ENCODE measurements around the gene GABARAP.
A peak's percentile ranks its signal among the peaks of the same experiment; 100 is the strongest.

The GABARAP gene

DNA sequence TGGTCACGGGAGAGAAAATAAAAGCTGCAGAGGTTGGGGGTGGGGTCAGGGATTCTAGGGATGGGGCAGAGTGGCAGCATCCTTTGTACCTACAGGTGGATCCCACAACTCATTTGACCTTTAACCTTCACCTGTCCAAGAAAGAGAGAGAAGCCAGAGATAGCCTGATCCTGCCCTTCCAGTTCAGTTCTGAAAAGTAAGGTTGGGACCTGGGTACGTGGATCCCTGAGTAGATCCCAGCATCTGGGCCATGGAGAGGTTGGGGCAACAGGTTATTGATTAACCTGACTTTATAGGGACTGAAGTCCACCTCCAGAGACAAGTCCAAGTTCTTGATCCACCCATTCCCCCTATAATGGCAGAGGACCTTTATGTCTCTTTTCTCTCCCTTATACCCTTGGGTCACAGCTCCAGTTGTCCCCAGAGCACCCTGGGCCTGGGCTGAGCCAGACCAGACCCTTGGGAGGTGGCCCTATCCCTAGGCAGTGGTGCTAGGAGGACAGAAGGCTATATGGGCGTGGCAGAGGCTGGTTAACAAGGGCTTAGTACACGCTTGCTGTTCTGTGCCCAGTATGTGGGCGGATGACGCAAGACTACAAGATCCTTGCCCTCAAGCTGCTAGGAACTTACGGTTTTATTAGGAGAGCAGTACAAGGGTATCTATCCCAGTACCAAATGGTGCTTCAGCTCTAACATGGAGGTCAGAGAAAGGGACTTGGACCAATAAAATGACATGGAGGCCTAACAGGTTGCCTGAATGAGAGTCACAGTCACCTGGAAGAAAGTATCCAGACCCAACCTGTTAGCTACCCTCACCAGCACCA lies 16.7 kb upstream of the GABARAP start:
- peaks cover 43% of the 10 kb centered on the region for H3K27me3 ChIP-seq
- H3K4me1 ChIP-seq (ENCODE audit: control insufficient read depth in 1 of 2, insufficient read depth in 1 of 2, low read depth in 1 of 2, low read length in 1 of 2): peaks cover 27 to 31% of the 10 kb centered on the region in 2 experiments
- no peaks in the 10 kb centered on the region for H3K9me3 ChIP-seq
- TF ChIP-seq, protein P1, sequence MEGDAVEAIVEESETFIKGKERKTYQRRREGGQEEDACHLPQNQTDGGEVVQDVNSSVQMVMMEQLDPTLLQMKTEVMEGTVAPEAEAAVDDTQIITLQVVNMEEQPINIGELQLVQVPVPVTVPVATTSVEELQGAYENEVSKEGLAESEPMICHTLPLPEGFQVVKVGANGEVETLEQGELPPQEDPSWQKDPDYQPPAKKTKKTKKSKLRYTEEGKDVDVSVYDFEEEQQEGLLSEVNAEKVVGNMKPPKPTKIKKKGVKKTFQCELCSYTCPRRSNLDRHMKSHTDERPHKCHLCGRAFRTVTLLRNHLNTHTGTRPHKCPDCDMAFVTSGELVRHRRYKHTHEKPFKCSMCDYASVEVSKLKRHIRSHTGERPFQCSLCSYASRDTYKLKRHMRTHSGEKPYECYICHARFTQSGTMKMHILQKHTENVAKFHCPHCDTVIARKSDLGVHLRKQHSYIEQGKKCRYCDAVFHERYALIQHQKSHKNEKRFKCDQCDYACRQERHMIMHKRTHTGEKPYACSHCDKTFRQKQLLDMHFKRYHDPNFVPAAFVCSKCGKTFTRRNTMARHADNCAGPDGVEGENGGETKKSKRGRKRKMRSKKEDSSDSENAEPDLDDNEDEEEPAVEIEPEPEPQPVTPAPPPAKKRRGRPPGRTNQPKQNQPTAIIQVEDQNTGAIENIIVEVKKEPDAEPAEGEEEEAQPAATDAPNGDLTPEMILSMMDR (IDR thresholded peaks at IDR 0.05): no peak
- no peak overlapping the region for H3K4me3 ChIP-seq (ENCODE audit: low read depth in 1 of 2, low read length in 1 of 2)
- no peak overlapping the region for H3K27ac ChIP-seq
- peaks cover 22% of the 10 kb centered on the region for H3K36me3 ChIP-seq

DNA sequence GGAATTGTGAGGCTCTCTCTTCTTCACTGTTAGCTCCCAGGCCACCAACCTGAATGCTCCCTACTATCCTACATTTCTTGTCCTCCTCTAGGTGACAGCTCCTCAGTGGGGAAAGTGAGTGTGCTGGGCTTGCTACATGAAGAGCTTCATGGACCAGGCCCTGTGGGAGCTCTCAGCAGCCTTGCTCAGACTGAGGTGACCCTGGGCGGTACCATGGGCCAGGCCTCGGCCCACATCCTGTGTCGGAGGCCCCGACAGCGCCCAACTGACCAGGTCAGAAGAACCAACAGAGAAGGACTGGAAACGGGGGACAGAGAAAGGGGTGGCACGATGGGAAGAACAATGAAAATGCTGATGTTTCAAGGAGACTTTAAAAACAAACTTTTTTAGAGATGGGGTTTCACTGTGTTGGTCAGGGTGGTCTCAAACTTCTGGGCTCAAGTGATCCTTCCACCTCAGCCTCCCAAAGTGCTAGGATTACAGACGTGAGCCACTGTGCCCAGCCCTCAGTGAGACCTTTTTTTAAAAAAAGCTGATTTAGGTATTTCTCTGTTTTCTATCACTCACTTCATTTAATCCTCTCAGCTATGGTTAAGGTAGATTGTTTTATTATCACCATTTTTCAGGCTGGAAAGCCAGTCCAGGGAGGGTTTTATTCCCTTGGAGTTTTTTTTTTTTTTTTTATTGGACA lies 14.7 kb upstream of the GABARAP start:
- Histone ChIP-seq H3K27me3 (peaks cover 23% of the 10 kb centered on the region), H3K9me3 (no peaks in the 10 kb centered on the region), H3K4me1 (ENCODE audit: control insufficient read depth in 1 of 2, insufficient read depth in 1 of 2, low read depth in 1 of 2, low read length in 1 of 2) (peaks cover 21 to 22% of the 10 kb centered on the region in 2 experiments), H3K36me3 (peaks cover 22% of the 10 kb centered on the region), H3K27ac (no peak overlapping the region), H3K4me3 (ENCODE audit: low read depth in 1 of 2, low read length in 1 of 2) (no peak overlapping the region)
- TF ChIP-seq, protein P1 (IDR thresholded peaks at IDR 0.05): no peak

DNA sequence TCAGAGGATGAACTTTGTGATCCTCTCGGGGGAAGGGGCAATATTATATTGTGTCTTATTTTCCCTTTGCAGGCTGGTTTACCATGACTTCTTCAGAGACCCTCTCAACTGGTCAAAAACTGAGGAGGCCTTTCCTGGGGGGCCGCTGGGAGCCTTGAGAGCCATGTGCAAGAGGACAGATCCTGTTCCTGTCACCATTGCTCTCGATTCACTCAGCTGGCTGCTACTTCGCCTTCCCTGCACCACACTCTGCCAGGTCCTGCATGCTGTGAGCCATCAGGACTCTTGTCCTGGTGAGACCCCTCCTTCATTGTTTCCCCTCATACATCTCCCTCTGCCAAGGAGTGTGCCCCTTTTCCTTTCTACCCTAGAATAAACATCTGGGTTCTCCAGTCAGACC lies 12.3 kb upstream of the GABARAP start:
- Histone ChIP-seq H3K4me1 (ENCODE audit: control insufficient read depth in 1 of 2, insufficient read depth in 1 of 2, low read depth in 1 of 2, low read length in 1 of 2) (peaks cover 24 to 26% of the 10 kb centered on the region in 2 experiments), H3K9me3 (no peaks in the 10 kb centered on the region), H3K27ac (no peak overlapping the region), H3K4me3 (ENCODE audit: low read depth in 1 of 2, low read length in 1 of 2) (no peak overlapping the region), H3K27me3 (no peaks in the 10 kb centered on the region), H3K36me3 (peaks cover 22% of the 10 kb centered on the region)
- TF ChIP-seq, protein P1 (IDR thresholded peaks at IDR 0.05): no peak

DNA sequence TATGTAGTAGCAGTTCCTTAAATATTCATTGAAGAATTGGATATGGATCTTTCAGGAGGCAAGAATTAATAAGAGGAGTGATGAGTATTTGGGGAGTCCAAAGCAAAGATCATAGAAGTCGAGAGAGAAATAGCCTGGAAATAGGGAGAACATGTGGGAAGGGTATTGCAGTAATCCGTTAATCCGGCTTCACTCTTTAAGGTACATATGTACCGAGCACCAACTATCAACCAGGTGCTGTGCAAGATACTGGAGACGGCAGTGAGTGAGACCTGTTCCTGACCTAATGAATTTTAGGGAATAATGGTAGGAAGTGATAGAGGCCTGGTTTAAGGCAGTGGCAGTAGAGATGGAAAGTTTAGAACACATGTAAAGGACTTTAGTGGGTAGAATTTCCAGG lies 10.8 kb upstream of the GABARAP start:
- H3K4me3 ChIP-seq (ENCODE audit: low read depth in 1 of 2, low read length in 1 of 2): peak overlapping the region; percentile 68 to 92
- no peaks in the 10 kb centered on the region for H3K27me3 ChIP-seq
- peak overlapping the region; percentile 96 for H3K27ac ChIP-seq
- no peaks in the 10 kb centered on the region for H3K9me3 ChIP-seq
- TF ChIP-seq, protein P1 (IDR thresholded peaks at IDR 0.05): no peak
- H3K36me3 ChIP-seq: peaks cover 10% of the 10 kb centered on the region
- H3K4me1 ChIP-seq (ENCODE audit: control insufficient read depth in 1 of 2, insufficient read depth in 1 of 2, low read depth in 1 of 2, low read length in 1 of 2): peaks cover 33% of the 10 kb centered on the region in 2 experiments

DNA sequence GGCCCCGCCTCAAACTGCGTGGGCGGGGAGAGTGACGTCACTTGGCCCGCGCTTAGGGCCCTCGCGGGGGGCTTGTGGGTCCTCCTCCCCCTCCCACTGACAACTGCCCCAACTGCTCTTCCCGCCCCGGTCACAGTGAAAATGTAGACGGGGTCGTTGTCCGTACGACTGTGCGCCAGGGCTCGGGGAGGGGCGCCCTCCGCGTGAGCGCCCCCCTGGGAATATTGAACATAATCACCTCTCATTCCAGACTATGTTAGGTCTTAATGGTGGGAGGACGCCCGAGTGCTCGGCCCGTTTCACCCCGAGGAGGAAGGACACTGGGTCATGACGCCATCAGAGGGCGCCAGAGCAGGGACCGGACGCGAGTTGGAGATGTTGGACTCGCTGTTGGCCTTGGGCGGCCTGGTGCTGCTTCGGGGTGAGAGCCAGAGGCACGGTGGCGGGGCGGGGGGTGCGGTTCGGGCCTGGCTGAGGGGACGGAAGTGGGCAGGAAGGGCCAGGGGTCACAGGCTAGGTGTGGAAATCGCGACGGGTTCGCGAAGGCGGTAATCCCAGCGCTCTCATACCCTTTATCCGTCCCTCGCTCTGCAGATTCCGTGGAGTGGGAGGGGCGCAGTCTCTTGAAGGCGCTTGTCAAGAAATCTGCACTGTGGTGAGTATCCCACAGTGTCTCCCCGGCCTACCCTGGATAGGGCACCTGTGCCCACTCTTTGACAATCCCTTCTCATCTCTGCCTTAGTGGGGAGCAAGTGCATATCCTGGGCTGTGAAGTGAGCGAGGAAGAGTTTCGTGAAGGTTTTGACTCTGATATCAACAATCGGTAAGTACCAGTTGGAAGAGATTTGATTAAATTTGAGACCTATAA lies 10.2 kb upstream of the GABARAP start, which contains the start of gene ELP5:
Gene ELP5 (plus strand): TSS at position 40 of the 868 bp plus-strand sequence. CDS start 336 bp downstream, at position 376.
- Histone ChIP-seq H3K27ac (peak within 1 kb of the TSS; percentile 96), H3K36me3 (peaks cover 5% of the 10 kb centered on the region), H3K4me1 (ENCODE audit: control insufficient read depth in 1 of 2, insufficient read depth in 1 of 2, low read depth in 1 of 2, low read length in 1 of 2) (peaks cover 33% of the 10 kb centered on the region in 2 experiments), H3K4me3 (ENCODE audit: low read depth in 1 of 2, low read length in 1 of 2) (peak within 1 kb of the TSS; percentile 68 to 92), H3K9me3 (no peaks in the 10 kb centered on the region), H3K27me3 (no peaks in the 10 kb centered on the region)
- TF ChIP-seq, protein P1 (IDR thresholded peaks at IDR 0.05): peak; percentile 67

Data from neutrophil (primary cell).